Anterior cingulate cortex (tissue), 58 donors: ENCODE measurements around the gene AMIGO2.

Source experiments
- DNase-seq, 58 donors: peaks; one replicate each; lab custom pipeline; 2025; lab: John Stamatoyannopoulos, UW

AMIGO2 gene

DNA sequence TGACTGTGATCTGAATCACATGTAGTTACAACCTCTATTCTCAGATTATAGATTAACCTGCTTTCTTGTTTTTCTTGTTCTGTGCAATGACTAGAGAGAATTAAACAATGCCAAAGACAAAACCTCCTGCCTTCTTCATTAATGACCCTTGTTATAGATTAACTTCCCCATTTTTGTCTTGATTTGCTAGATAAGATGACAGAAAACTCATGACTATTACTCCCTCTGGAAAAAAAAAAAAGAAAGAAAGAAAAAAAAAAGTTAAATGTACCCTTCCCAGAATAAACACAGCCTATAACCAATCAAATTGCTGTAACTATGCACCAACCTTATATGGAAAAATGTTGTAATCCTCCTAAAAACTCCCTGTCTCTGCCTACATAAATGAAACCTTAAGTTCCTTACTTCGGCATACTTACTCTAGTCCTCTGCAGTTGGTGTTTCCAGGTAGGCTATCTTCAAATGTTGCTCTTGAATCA is 41.5 kb downstream of the AMIGO2 start:
- no peak for DNase-seq

DNA sequence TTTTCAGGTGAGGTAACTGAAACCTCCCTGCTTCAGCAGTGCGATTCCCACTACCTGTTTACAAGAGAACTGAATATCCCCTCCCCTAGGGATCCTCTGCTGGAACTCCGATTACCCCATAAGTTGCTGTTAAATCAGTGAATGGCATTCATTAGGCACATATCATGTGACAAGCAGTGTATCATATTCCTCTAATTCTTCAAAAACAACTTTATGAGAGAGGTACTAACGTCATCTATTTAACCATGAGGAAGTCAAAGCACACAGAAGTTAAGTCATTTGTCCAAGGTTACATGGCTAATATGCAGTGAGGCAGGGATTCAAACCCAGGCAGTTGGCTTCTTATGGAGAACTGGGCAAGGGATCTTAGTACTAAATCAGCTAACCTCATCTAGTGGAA is 44.3 kb downstream of the AMIGO2 start:
- DNase-seq = no peak

GRCh38 chr12:47034661-47035060 is 45.1 kb downstream of the AMIGO2 start:
- no peak for DNase-seq

GRCh38 chr12:47033789-47034555 is 45.8 kb downstream of the AMIGO2 start:
- no peak for DNase-seq

DNA sequence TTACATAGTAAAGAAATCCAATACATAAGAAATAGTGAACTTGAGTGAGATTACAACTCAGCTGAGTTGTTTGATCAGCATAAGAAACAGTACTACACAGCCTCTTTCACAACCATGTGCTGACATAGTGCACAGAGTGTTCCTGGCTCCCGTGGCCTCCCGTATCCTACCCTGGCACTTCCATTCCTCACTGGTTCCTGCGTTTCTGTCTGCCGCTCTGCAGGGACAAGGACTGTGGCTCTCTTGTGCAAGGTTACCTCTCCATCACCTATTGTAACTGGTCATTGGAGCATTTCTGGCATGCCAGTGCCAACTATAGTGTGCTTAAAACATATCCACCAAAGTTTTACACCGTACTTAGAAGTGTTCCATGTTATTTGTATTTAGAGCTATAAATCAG is 46.7 kb downstream of the AMIGO2 start:
- no peak for DNase-seq

DNA sequence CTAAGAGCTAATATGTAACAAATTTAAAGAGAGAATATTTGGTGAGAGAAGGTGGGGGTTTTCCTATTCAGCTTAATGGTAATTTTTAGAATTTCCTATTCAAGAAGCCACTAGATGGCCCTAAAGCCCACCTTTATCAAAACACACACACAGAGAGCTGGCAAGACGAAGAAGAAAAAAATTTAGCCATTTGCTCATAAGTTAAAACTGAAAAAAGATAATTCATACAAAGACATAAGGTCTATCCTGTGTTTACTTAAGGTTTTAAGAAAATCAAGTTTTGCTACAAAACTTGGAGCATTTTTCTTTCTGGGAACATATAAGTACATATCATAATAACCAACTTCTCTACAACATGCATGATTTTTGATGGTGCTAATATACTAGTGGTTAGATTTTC is 47.1 kb downstream of the AMIGO2 start:
- peak in 1 of 58 donors; percentile 5 for DNase-seq

DNA sequence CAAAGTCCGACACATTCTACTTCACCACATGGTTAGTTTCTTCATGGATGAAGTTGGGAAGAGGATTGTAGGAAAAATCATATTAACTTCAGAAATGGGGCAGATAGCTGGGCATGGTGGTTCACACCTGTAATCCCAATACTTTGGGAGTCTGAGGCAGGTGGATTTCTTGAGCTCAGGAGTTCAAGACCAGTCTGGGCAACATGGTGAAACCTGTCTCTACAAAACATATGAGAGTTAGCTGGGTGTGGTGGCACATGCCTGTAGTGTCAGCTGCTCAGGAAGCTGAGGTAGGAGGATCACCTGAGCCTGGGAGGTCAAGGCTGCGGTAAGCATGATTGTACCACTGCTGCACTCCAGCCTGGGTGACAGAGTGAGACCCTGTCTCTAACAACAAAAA is 49.9 kb downstream of the AMIGO2 start:
- DNase-seq = no peak

DNA sequence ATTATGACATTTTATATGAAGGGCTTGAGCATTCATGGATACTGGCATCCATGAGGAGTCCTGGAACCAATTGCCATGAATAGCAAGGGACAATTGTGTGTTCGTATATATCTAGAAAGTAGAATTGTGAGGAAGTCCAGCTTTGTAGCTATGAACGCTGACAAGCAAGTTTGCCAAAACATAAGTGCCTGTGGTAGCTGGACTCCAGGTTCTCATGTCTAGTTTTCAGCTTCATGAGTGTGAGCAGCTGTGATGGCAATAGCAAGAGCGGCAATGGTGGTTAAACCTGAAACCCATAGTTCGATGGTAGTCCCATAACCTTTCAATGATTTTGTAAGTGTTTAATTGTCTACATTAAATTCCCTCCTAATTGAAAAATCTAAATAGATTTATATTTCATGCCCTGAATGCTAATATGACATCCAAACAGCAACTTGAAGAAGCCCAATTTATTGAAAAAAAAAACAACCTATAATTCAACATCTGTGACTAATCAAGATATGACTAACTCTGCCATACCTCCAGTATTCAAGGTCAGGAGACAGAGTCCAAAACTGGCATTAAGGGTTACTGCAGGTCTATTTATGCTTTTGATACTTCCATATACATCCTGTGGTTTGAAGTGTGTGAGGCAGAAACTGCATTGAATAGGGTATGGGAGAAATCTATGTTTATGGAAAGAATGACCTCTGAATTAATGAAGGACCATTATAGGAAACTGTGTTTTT is 50.6 kb downstream of the AMIGO2 start:
- DNase-seq = no peak

DNA sequence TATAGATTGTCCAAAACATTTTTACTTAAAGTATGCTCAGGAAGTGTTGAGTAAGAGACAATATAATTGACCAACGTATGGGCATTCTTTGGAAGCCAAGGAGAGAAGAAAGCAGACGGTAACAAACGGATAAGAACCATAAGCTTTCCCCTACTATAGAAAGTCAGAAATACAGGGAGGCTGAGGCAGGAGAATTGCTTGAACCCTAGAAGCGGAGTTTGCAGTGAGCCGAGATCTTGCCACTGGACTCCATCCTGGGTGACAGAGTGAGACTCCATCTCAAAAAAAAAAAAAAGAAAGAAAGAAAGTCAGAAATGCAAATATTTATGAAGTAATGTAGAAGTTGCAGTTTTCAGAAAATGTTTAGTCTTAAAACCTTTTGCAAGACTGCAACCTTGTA is 51.6 kb downstream of the AMIGO2 start:
- no peak for DNase-seq
